ENCODE results near the gene P2RX6.
"Not testable (repeated sequence)": the region's sequence is repeated elsewhere in the genome, so short reads cannot be mapped to it uniquely, and the experiment has no call there.

Gene P2RX6

DNA sequence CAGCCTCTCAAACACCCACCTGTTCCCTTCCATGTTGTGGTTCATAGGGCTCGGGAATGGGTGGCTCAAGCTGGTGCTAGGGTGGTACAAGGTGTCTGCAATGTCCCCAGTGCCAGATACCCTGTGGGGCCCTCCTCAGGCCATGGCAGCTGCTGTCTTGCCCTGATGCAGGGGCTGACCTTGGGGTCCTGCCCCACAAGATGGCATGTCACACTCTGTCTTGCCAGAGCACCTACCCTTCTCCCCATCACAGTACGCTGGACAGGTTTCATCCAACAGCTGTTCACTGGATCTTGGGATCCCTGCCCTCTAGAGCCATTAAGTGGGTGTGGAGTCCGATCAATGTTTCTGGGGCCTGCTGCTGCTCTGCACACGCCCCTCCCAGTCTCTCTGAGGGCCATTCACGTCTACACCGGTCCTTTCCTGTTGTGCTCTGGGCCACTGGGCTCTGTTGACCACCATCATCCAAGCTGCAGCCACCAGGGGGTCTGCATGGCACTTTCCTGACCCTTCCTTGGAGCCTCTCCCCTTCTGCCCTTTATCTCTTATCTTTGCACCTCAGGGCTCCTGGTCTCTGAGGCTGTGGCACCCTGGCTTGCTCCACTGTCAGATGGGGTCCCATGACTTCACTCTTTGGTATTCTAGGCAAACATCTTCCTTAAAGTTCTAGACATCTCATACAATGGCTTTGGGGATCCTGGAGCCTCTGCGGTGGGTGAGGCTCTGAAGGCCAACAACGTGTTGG, 37.9 kb downstream of the P2RX6 start:
- no peak for DNase-seq (ENCODE audit: low spot score)

DNA sequence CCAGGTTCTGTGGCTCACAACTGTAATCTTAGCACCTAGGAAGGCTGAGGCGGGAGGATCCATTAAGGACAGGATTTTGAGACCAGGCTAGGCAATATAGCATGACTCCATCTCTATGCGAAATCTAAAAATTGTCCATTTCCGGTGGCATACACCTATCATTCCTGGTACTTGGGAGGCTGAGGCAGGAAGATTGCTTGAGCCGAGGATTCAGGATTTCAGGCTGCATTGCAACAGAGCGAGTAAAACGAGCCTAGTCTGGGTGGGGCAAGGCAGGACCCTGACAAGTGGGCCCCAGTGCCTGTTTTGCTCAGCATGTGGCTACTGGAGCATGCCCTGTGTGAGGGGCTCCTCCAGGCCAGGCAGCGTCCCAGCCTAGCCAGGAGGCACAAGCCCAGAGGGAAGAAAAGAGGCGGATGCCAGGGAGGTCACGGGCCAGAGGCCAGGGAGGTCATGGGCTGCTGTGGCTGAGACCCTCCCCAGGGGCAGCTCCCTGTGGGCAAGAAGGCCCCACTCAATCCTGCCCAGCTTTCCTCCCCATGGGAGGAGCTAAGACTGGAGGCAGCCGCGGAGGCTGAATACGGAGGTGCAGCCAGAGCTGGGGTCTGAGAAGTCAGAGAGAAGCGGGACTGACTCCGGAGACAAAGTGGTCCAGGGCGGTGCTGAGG, 39.2 kb downstream of the P2RX6 start:
- no peak for DNase-seq (ENCODE audit: low spot score)

DNA sequence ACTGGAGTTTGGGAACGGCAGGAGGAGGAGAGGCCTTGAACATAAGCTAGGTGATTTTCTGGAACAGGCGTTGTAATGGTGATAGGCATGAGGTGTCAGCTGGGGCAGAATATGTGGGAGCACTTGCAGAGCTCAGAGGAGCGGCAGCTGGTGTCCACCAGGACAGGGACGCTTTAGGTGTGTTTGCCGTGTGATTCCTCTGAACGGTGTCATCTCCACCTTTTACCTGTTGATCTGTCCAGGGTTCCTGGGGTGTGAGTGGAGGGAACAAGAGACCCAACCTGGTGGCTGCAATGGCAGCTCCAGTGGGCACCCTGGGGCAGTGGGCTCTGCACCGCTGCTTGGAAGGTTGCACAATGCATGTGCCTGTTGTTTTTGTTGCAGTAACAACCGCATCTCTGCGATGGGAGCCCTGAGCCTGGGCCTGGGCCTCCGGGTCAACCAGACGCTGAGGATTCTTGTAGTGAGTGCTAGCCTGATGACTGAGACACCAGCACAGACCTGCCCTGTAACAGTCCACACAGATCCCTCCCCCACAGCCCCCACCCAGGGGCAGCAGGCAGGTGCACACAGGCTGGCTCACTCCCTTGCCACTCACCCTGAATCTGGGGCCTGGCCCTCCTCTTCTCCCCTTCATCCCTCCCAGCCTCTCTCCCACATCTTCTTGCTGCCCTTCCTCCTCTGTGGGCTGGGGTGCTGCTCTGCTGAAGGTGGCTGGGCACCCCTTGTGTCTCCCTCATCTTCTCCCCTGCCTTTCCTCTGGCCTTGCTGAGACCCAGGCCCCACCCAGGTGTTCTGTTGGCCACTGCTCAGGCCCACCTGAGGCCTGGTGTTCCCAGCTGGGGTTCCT, 40.0 kb downstream of the P2RX6 start:
- no peak for DNase-seq (ENCODE audit: low spot score)

GRCh38 chr22:21055564-21055834, 40.5 kb downstream of the P2RX6 start:
- DNase-seq (ENCODE audit: low spot score), result no peak

- no peak for DNase-seq (ENCODE audit: low spot score)
Observed at GRCh38 chr22:21055880-21056319, 40.9 kb downstream of the P2RX6 start.

- not testable (repeated sequence) for DNase-seq (ENCODE audit: low spot score)
Observed at GRCh38 chr22:21060363-21060762, 45.4 kb downstream of the P2RX6 start.

GRCh38 chr22:21061660-21062321, 46.8 kb downstream of the P2RX6 start:
- DNase-seq (ENCODE audit: low spot score), result not testable (repeated sequence)

GRCh38 chr22:21064425-21064824, 49.5 kb downstream of the P2RX6 start:
- DNase-seq (ENCODE audit: low spot score), result not testable (repeated sequence)

DNA sequence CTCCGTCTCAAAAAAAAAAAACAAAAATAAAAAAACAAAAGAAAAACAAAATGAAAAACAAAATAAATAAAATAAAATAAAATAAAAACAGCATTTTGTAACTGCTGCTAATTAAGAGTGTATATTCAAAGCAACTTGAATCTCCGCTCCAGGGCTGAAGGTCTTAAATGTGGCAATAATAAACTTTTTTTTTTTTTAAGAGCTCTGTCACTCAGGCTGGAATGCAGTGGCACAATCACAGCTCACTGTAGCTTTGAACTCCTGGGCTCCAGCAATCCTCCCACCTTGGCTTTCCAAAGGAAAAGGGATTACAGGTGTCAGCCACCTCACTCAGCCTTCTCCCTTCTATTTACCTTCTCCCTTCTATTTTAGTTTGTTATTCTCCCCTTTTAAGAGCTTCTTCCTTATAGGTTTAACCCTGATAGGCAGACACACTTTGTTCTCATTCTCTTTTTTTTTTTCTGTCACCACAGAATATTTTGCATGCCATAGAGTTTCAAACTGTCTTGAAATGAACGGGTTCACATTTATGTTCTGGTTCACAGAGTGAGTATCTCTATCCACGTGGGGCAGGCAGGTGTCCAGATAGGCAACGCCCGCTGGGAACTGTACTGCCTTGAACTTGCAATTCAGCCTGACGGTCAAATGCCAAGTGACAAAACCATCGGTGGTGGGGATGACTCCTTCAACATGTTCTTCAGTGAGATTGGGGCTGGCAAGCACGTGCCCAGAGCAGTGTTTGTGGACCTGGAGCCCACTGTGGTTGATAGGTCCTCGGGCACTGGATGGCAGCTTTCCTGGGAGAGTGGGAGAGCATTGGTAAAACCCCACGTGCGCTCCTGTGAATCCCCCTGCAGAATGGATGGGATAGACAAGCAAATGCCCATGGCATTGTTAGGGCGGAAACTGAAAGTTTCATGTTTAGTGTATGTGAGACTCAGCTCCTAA, 50.2 kb downstream of the P2RX6 start:
- DNase-seq (ENCODE audit: low spot score), result no peak

GRCh38 chr22:21067075-21067900, 52.3 kb downstream of the P2RX6 start:
- no peak for DNase-seq (ENCODE audit: low spot score)

- DNase-seq (ENCODE audit: low spot score), result no peak
Observed at GRCh38 chr22:21067901-21068680, 53.1 kb downstream of the P2RX6 start.

DNA sequence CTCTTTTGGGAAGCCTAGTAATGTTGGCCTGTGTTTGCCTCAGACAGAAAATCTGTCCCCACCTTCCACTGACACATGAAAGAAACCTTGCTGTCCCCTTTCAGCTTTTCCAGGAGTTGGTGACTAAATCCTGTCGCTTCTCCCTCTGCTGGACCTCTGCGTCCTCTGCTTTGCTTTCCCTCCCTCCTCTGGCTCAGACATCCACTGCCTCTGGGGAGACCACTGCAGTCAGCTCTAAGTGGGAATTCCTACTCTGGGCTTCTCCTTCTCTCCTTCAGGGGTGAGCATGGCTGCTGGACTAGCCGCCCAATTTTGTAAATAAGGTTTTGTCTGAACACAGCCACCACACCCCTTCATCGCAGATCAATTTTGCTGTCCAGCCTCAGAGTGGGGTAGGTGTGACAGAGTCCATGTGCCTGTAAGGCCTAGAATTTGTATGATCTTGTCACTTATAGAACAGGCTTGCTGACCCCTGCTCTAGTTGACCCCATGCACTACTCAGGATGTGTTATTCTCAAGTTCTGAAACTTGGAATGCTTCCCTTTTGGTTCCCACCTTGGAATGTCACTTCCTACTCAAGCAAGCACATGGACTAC, 53.8 kb downstream of the P2RX6 start:
- DNase-seq (ENCODE audit: low spot score), result no peak

- no peak for DNase-seq (ENCODE audit: low spot score)
Observed at GRCh38 chr22:21069375-21069774, 54.4 kb downstream of the P2RX6 start.

DNA sequence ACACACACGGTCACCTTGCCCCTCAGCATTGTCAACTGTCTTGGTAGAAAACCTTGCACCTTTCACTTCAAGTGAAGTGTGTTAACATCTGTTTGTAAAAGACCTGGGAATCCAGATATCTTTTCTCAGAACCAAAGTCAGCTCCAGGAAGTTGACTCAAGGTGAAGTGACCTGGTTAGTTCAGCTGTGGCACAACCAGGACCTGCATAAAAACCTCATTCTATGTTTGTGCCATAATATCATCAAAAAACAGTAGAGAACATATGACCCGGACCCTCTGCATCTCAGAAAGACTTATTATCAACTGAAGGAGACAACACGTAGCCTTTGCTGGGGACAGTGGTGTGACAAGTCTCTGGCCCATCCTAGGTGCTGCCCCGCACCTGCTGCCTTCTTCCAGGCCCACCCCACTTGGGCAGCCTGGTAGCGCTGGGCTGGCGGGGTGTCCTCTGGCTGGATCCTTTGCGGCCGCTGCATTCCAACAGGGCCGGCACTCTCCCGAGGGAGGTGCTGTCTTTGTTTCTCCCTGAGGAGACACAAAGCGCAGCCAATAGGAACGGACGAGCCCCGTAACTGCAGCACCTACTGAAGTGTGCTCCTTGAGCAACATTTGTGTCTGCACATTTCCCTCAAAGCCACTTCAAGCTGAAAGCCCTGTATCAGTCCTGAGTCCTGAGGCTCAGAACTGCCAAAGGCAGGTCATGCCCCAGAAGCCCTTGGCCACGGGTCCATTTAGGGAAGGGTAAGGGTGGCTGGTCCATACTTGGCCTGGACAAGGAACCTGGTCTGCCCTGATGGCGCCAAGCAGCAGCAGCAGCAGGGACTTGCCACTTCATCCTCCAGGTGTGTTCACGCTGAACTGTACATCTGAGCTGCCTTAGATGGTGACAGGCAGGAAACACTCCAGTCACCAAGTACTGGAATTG, 56.0 kb downstream of the P2RX6 start:
- DNase-seq (ENCODE audit: low spot score), result no peak

GRCh38 chr22:21071796-21072195, 56.8 kb downstream of the P2RX6 start:
- not testable (repeated sequence) for DNase-seq (ENCODE audit: low spot score)

DNA sequence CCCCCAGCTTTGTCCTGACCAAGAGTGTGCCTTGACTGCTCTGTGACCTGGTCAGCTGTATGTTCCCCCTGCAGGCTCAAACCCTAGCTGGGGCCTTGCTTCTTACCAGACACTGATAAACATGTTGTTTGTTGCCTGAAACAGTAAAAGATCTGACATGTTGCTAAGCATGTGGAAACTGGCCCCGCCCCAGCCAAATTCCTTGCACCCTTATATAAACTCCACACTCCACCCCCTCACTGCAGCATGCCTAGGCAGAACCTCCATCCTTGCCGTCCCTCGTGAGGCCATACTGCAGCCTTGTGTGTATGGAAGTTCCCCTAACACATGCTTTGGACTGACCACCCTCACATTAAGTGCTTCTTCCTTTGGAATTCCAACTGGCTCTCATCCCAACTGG, 58.1 kb downstream of the P2RX6 start:
- no peak for DNase-seq (ENCODE audit: low spot score)

DNA sequence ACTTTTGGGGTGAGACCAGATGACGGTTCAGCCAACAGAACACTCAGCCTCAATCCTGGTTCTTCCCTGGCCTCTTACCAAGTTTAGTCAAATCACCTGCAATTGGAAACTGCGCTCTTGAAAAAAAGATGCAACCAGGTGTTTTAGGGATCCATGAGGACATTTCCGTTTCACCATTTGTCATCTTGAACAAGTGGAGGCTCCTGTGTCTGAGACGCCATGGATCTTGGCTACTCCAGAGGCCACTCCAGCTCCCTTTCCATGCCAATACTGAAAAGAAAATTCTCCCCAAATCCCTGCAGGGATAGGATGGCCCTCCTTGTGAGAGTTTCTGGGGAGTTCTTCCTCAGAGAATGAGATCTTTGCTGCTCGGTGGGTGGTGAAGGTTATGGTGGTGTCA, 58.5 kb downstream of the P2RX6 start:
- no peak for DNase-seq (ENCODE audit: low spot score)

DNA sequence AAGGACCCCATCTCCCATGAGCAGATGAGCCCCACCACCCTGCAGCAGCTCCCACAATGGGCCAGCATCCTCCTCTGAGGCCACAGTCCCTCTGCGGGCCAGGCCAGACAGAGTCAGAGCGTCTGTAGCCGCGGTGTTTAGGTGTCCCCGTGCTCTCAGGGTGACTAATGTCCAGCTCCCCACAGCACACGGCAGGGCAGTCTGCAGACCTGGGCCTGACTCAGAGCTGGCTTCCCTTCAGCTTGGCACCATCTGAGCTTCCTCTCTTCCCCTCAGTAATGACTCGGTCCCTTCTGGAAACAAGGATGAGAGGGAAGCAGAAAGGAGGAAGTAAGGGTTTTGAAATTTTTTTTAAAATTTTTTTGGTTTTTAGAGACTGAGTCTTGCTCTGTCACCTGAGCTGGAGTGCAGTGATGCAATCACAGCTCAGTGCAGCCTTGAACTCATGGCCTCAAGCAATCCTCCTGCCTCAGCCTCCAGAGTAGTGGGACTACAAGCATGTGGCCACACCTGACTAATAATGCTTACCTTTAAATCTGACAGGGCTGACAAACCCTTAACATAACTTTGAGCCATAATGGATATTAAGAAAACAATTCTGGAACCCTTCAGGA, 59.2 kb downstream of the P2RX6 start:
- no peak for DNase-seq (ENCODE audit: low spot score)
